ENCODE measurements around the gene AOPEP. TPM values are rescaled to one million over a fixed set of nuclear protein-coding genes. Genes with fewer than 3 reads are reported as not detected.

The AOPEP gene
- total RNA-seq, 1 donor from 2014 or later = 305 TPM

DNA sequence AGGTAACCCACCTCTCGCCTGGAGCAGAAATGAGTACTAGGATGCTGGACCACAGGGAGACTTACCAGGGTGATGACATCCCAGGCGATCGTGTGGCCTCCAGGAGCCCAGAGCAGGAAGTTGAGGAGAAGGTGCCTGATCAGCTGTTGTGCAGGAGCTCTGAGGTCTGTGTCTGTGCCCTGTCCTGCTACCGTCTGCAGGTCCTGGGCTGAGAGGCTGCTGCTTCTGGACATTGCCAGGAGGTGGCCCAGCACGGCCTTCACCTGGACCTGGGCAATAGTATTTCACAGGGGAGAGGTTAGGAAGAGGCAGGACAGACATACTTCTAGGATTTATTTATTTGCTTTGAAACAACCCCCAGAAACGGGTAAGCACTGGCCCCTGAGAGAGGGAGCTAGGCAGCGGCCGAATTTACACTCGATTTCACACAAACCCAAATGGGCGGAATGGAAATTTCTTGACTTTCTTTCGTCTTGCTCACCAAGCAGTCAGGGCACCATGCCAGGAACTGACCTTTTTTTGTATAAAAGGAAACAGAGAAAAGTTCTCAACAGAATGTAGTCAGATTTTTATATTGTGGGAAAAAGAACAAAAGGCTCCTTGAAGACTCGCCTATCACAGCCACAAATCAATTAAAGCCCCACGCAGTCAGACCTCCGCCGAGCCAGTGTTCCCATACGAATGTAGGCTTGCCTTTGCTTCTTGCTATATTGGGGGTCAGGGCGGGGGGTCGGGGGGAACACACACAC, 380.7 kb downstream of the AOPEP start:
- Histone ChIP-seq H3K9me3 (no peaks in the 10 kb centered on the region), H3K27ac (peak overlapping the region; percentile 77), H3K36me3 (peaks cover 0 to 22% of the 10 kb centered on the region in 2 donors), H3K27me3 (no peaks in the 10 kb centered on the region), H3K4me1 (peaks cover 56% of the 10 kb centered on the region), H3K4me3 (no peak overlapping the region)
- no peak for DNase-seq (ENCODE audit: extremely low spot score in 2 of 2)
- TF ChIP-seq POLR2AphosphoS5 (IDR thresholded peaks at IDR 0.05; ENCODE audit: insufficient read depth in 1 of 2, low read depth in 1 of 2) (no peak), POLR2A (IDR thresholded peaks at IDR 0.05) (no peak)
- TF ChIP-seq, protein P1, sequence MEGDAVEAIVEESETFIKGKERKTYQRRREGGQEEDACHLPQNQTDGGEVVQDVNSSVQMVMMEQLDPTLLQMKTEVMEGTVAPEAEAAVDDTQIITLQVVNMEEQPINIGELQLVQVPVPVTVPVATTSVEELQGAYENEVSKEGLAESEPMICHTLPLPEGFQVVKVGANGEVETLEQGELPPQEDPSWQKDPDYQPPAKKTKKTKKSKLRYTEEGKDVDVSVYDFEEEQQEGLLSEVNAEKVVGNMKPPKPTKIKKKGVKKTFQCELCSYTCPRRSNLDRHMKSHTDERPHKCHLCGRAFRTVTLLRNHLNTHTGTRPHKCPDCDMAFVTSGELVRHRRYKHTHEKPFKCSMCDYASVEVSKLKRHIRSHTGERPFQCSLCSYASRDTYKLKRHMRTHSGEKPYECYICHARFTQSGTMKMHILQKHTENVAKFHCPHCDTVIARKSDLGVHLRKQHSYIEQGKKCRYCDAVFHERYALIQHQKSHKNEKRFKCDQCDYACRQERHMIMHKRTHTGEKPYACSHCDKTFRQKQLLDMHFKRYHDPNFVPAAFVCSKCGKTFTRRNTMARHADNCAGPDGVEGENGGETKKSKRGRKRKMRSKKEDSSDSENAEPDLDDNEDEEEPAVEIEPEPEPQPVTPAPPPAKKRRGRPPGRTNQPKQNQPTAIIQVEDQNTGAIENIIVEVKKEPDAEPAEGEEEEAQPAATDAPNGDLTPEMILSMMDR (IDR thresholded peaks at IDR 0.05) = no peak
- intact Hi-C loops (cut with DNase I) = no loop called here

DNA sequence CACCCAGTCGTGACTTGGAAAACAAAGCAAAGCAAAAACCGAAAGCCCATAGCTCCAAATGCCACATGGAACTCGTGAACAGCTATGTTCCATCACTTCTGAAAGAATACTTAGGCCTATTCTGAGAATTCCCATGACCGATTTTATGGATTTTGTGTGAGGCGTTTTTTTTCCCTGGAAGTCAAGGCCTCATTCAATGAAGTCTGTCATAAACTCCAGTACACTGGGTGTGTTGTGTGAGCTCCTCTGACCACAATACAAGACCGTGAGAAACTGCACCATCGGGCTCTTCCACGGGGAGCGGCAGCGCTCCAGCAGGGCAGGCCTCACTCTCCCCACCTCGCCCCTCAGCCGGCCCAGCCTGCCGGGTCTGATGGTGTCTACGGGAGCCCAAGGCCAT, 381.5 kb downstream of the AOPEP start:
- Histone ChIP-seq H3K27me3 (no peaks in the 10 kb centered on the region), H3K27ac (peak overlapping the region; percentile 77), H3K4me1 (peaks cover 51% of the 10 kb centered on the region), H3K9me3 (no peaks in the 10 kb centered on the region), H3K4me3 (no peak overlapping the region), H3K36me3 (peaks cover 0 to 30% of the 10 kb centered on the region in 2 donors)
- no peak for TF ChIP-seq POLR2A (IDR thresholded peaks at IDR 0.05)
- TF ChIP-seq, protein P1 (IDR thresholded peaks at IDR 0.05) = no peak
- TF ChIP-seq POLR2AphosphoS5 (IDR thresholded peaks at IDR 0.05; ENCODE audit: insufficient read depth in 1 of 2, low read depth in 1 of 2) = no peak
- intact Hi-C loops (cut with DNase I) = no loop called here
- DNase-seq (ENCODE audit: extremely low spot score in 2 of 2) = no peak

DNA sequence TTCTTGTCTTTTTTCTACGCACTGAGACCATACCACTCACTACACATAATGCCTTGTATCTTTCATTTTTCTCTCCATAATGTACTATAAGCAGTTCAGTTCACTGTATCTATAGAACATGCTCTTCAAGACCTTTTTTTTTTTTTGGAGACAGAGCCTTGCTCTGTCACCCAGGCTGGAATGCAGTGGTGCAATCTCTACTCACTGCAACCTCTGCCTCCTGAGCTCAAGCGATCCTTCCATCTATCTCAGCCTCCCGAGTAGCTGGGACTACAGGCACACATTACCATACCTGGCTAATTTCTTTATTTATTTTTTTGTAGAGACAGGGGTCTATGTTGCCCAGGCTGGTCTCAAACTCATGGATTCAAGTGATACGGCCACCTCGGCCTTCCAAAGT, 382.3 kb downstream of the AOPEP start:
- H3K4me3 ChIP-seq = no peak overlapping the region
- no peaks in the 10 kb centered on the region for H3K9me3 ChIP-seq
- intact Hi-C loops (cut with DNase I) = no loop called here
- H3K4me1 ChIP-seq = peaks cover 43% of the 10 kb centered on the region
- no peaks in the 10 kb centered on the region for H3K27me3 ChIP-seq
- H3K27ac ChIP-seq = peak overlapping the region; percentile 77
- no peak for DNase-seq (ENCODE audit: extremely low spot score in 2 of 2)
- TF ChIP-seq POLR2A (IDR thresholded peaks at IDR 0.05) (no peak), POLR2AphosphoS5 (IDR thresholded peaks at IDR 0.05; ENCODE audit: insufficient read depth in 1 of 2, low read depth in 1 of 2) (no peak)
- TF ChIP-seq, protein P1 (IDR thresholded peaks at IDR 0.05) = no peak
- H3K36me3 ChIP-seq = peaks cover 0 to 31% of the 10 kb centered on the region in 2 donors

DNA sequence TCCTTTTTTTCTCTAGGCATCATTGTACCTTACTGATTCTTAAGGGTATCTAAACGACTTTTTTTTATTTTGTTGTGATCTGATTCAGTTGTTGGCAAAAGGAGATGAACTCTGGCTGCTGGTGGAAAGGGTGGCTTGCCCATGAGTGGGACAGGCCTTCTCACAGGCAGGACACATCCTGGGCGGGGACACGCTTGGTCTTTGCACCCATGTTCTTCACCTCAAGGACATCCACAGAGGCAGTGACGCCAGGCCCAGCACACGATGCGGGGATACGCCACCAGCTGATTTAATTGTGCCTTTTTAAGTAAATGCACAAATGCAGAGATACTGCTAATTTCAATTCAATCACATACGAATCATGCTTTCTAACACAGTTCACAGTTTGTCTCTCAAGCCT, 383.0 kb downstream of the AOPEP start:
- intact Hi-C loops (cut with DNase I) = no loop called here
- no peak for DNase-seq (ENCODE audit: extremely low spot score in 2 of 2)
- Histone ChIP-seq H3K9me3 (no peaks in the 10 kb centered on the region), H3K4me1 (peaks cover 36% of the 10 kb centered on the region), H3K4me3 (no peak overlapping the region), H3K27ac (peak overlapping the region; percentile 77), H3K36me3 (peaks cover 0 to 36% of the 10 kb centered on the region in 2 donors), H3K27me3 (no peaks in the 10 kb centered on the region)
- no peak for TF ChIP-seq POLR2A (IDR thresholded peaks at IDR 0.05)
- TF ChIP-seq, protein P1 (IDR thresholded peaks at IDR 0.05) = no peak
- no peak for TF ChIP-seq POLR2AphosphoS5 (IDR thresholded peaks at IDR 0.05; ENCODE audit: insufficient read depth in 1 of 2, low read depth in 1 of 2)

DNA sequence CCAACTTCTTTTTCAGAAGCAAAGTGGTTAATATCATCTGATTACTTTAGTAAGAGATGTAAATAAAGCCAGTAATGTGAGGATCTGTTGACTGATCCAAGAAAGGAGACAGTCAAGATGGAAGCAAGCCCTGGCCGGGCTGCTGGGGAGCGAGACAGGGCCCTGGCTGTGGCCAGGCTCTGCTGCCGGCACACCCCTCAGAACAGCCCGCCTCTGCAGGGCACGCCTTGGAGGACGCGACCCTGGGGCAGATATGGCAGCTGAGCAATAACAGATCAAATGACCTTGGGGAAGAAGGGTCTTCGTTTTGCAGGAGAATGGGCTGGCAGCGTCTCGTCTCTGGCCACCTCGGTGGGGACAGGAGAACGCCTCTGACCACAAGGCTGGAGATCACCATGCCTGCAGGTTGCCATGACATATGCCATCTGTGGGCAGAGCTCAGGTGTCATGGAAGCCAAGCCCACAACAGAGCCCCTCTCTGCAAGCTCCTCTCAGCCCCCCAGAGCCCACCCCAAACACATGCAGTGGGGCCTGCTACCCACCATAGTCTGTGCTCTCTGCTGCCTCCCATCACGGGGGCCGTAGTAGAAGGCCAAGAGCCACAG, 384.5 kb downstream of the AOPEP start:
- TF ChIP-seq POLR2AphosphoS5 (IDR thresholded peaks at IDR 0.05; ENCODE audit: insufficient read depth in 1 of 2, low read depth in 1 of 2) = peak in 1 of 2 donors; percentile 25
- TF ChIP-seq POLR2A (IDR thresholded peaks at IDR 0.05) = no peak
- TF ChIP-seq, protein P1 (IDR thresholded peaks at IDR 0.05) = no peak
- Histone ChIP-seq H3K4me3 (no peak overlapping the region), H3K9me3 (no peaks in the 10 kb centered on the region), H3K4me1 (peaks cover 30% of the 10 kb centered on the region), H3K27ac (no peak overlapping the region), H3K27me3 (no peaks in the 10 kb centered on the region), H3K36me3 (peaks cover 0 to 36% of the 10 kb centered on the region in 2 donors)
- intact Hi-C loops (cut with DNase I) = no loop called here
- DNase-seq (ENCODE audit: extremely low spot score in 2 of 2) = no peak
